Measurements from ENCODE around the gene CBX1.

Gene CBX1

GRCh38 chr17:48025904-48026501, 75.3 kb downstream of the CBX1 start:
- DNase-seq (ENCODE audit: low spot score), result no peak

- DNase-seq (ENCODE audit: low spot score), result peak; percentile 96
Measured at GRCh38 chr17:48025040-48025903, 76.0 kb downstream of the CBX1 start.

- no peak for DNase-seq (ENCODE audit: low spot score)
Measured at GRCh38 chr17:48024149-48025039, 76.9 kb downstream of the CBX1 start.

- DNase-seq (ENCODE audit: low spot score), result peak; percentile 84
Measured at GRCh38 chr17:48023400-48024148, 77.7 kb downstream of the CBX1 start.

DNA sequence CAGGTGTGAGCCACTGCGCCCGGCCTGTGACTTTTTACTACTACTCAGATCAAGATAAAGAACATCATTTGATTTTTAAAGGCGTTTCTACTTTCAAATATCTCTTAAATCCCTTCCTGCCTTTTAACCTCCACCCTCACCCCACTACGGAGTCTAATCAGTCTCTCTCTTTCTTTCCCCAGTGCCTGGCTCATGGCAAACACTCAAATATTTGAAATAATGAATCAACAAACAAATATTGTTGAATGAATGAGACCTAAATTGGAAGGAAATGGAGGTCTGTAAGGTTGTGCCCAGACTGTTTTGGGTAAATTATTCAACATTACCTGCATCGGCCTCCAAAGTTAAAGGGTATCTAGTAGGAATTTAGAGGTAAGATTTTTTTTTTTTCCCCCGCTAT, 78.4 kb downstream of the CBX1 start:
- no peak for DNase-seq (ENCODE audit: low spot score)

DNA sequence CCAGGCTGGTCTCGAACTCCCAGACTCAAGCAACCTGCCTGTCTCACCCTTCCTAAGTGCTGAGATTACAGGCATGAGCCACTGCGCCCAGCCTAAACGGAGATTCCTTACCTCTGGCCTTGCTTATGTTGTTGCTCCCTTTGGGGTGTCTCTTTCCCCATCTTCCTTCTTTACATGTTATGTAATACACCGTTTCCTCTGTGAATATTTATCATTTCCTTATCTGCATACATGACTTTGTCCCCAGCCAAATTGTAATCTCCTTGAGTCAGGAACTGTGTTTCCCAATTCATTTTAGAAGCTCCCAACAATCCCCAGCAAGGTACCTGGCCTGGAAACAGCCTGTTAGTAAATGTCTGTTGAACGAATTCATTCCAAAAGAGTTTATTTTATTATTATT, 79.3 kb downstream of the CBX1 start:
- no peak for DNase-seq (ENCODE audit: low spot score)

Data from putamen (tissue), 1 donor.